ENCODE results near the gene KXD1. TPM values are rescaled to one million over a fixed set of nuclear protein-coding genes. Genes with fewer than 3 reads are reported as not detected.

Gene KXD1
- total and polyA plus RNA-seq, 10 of the 15 experiments (the other 5 are each of a cell fraction or from before 2014, with no cell fraction given): 27.5 to 209 (median 129) TPM

GRCh38 chr19:18594824-18595373 is 37.2 kb downstream of the KXD1 start:
- 0 out of 2 replicates have a peak, but pooled peaks have one; percentile 3 for TF ChIP-seq TCF3 (IDR thresholded peaks at IDR 0.05; ENCODE audit: borderline replicate concordance, insufficient read depth, low read depth, low read length)
- TF ChIP-seq IRF4 (IDR thresholded peaks at IDR 0.05; ENCODE audit: low read depth, low read length): no peak
- no peak for TF ChIP-seq CREB1 (IDR thresholded peaks at IDR 0.05; ENCODE audit: low read depth)
- no peak for TF ChIP-seq FOXK2 (IDR thresholded peaks at IDR 0.05)
- TF ChIP-seq MYB (IDR thresholded peaks at IDR 0.05; ENCODE audit: borderline replicate concordance, low read depth, low read length): no peak
- TF ChIP-seq HCFC1 (IDR thresholded peaks at IDR 0.05; ENCODE audit: low read length): no peak
- no peaks in the 10 kb centered on the region for H3K9me3 ChIP-seq (replicated peaks; ENCODE audit: control insufficient read depth, insufficient read depth, low read length)
- ChIA-PET RAD21 (ENCODE audit: unreplicated experiment) (interaction anchor here (1.0 to 1.4 kb wide), 4 partner anchors 51 to 252 kb away, joined by 3 to 7 read pairs (median 6); no protein-coding TSS in a partner anchor), SMC1A (ENCODE audit: uncharacterized antibody, unreplicated experiment) (interaction anchor here (1.1 to 1.8 kb wide), 2 partner anchors 243 to 252 kb away, joined by 3 read pairs; no protein-coding TSS in a partner anchor), POLR2A (no interaction called here), CTCF (interaction anchor here (0.6 to 2.6 kb wide), 8 partner anchors 28 to 253 kb away, joined by 3 to 24 read pairs (median 4); partner anchors contain the start of gene FKBP8)
- H4K20me1 ChIP-seq (ENCODE audit: control insufficient read depth, insufficient read depth): no peaks in the 10 kb centered on the region; the same call in 1 of the 2 replicates
- peak overlapping the region; percentile 73 for H3K4me2 ChIP-seq (ENCODE audit: control insufficient read depth, insufficient read depth)
- no TSS peak for BruUV-seq (replicated peaks)
- intact Hi-C loops (cut with micrococcal nuclease; ENCODE audit: unreplicated experiment): loop anchor here (2.0 to 5.0 kb wide), 2 partner anchors 82 to 237 kb away; partner anchors contain the start of gene UPF1
- H3K27ac ChIP-seq (ENCODE audit: control insufficient read depth, insufficient read depth): no peak overlapping the region
- peak overlapping the region; percentile 45; the same call in 1 of the 2 replicates for H2AFZ ChIP-seq (ENCODE audit: control insufficient read depth, low read depth, low read length)
- peaks cover 2% of the 10 kb centered on the region in 2 experiments; a peak in 1 of 4 replicates for H3K27me3 ChIP-seq (replicated peaks in 1 of 2; ENCODE audit: control insufficient read depth in 2 of 2, insufficient read depth in 2 of 2, low read length in 1 of 2)
- H3K4me1 ChIP-seq (ENCODE audit: control insufficient read depth, insufficient read depth, low read length): peaks cover 11% of the 10 kb centered on the region
- ATAC-seq: peak; percentile 6; the same call in 1 of the 3 replicates
- WGBS (ENCODE audit: insufficient coverage, insufficient replicate concordance, low lambda C conversion rate, missing lambda C conversion rate): 12% methylated on average over 12 of the region's 26 CpGs
- peaks cover under 1% of the 10 kb centered on the region; the same call in 1 of the 2 replicates for H3K79me2 ChIP-seq (ENCODE audit: control insufficient read depth, insufficient read depth, low read length)
- no peak for DNase-seq (ENCODE audit: low read depth, low spot score)
- no peak overlapping the region; the same call in 1 of the 2 replicates for H3K9ac ChIP-seq (ENCODE audit: control insufficient read depth, insufficient read depth, low read length)
- in situ Hi-C loops (cut with MboI): no loop called here
- FAIRE-seq: no peak
- H3K4me3 ChIP-seq: peak overlapping the region; percentile 67
- H3K36me3 ChIP-seq (ENCODE audit: control insufficient read depth in 2 of 2, insufficient read depth in 2 of 2, low read length in 1 of 2): peaks cover 0 to 3% of the 10 kb centered on the region in 2 experiments; a peak in 1 of 4 replicates

GRCh38 chr19:18595475-18595874 is 37.8 kb downstream of the KXD1 start:
- BruUV-seq (replicated peaks): no TSS peak
- Histone ChIP-seq H3K4me3 (no peak overlapping the region), H3K27ac (ENCODE audit: control insufficient read depth, insufficient read depth) (no peak overlapping the region), H3K4me1 (ENCODE audit: control insufficient read depth, insufficient read depth, low read length) (peaks cover 9% of the 10 kb centered on the region), H2AFZ (ENCODE audit: control insufficient read depth, low read depth, low read length) (no peak overlapping the region), H3K9me3 (replicated peaks; ENCODE audit: control insufficient read depth, insufficient read depth, low read length) (no peaks in the 10 kb centered on the region), H3K79me2 (ENCODE audit: control insufficient read depth, insufficient read depth, low read length) (no peaks in the 10 kb centered on the region), H3K36me3 (ENCODE audit: control insufficient read depth in 2 of 2, insufficient read depth in 2 of 2, low read length in 1 of 2) (peaks cover 0 to 3% of the 10 kb centered on the region in 2 experiments; a peak in 1 of 4 replicates), H3K9ac (ENCODE audit: control insufficient read depth, insufficient read depth, low read length) (no peak overlapping the region), H3K4me2 (ENCODE audit: control insufficient read depth, insufficient read depth) (no peak overlapping the region), H4K20me1 (ENCODE audit: control insufficient read depth, insufficient read depth) (no peaks in the 10 kb centered on the region; the same call in 1 of the 2 replicates), H3K27me3 (replicated peaks in 1 of 2; ENCODE audit: control insufficient read depth in 2 of 2, insufficient read depth in 2 of 2, low read length in 1 of 2) (peaks cover 2% of the 10 kb centered on the region in 2 experiments; a peak in 1 of 4 replicates)
- SMC1A ChIA-PET (ENCODE audit: uncharacterized antibody, unreplicated experiment): no interaction called here
- RAD21 ChIA-PET (ENCODE audit: unreplicated experiment): no interaction called here
- no peak for FAIRE-seq
- intact Hi-C loops (cut with micrococcal nuclease; ENCODE audit: unreplicated experiment): loop anchor here (2.0 kb wide), 1 partner anchor 81 kb away; no protein-coding TSS in a partner anchor
- ATAC-seq: no peak
- 67% methylated on average over 6 of the region's 6 CpGs for WGBS (ENCODE audit: insufficient coverage, insufficient replicate concordance, low lambda C conversion rate, missing lambda C conversion rate)
- TF ChIP-seq EGR1 (IDR thresholded peaks at IDR 0.05; ENCODE audit: borderline replicate concordance in 1 of 2, low read depth in 2 of 2, low read length in 2 of 2) (no peak), MTA2 (IDR thresholded peaks at IDR 0.05; ENCODE audit: low read depth) (no peak), SMARCA5 (IDR thresholded peaks at IDR 0.05) (no peak), NRF1 (conservative IDR thresholded peaks at IDR 0.05; ENCODE audit: low read depth, low read length) (no peak)
- in situ Hi-C loops (cut with MboI): no loop called here
- POLR2A ChIA-PET: no interaction called here
- CTCF ChIA-PET: interaction anchor here (0.6 to 1.3 kb wide), 2 partner anchors 28 to 137 kb away, joined by 3 read pairs; no protein-coding TSS in a partner anchor
- DNase-seq (ENCODE audit: low read depth, low spot score): no peak
